Mesenchymal stem cell (in vitro differentiated cells and primary cell): ENCODE results near the gene SPG11.

Source experiments
- DNase-seq: peaks from one replicate; pipeline ENCODE4 v3.0.0-alpha.2; 2013
- H2AFZ ChIP-seq: one replicate; pipeline ENCODE4 v1.6.1; 2013; ENCODE audit warnings: low read depth, mild to moderate bottlenecking, control low read depth, inconsistent platforms, low read length, moderate library complexity
- H2AK5ac ChIP-seq: 2 replicates; pipeline ENCODE4 v1.6.1; 2013; ENCODE audit warnings: low read length, moderate library complexity, mild to moderate bottlenecking, inconsistent platforms; ENCODE audit not compliant: severe bottlenecking
- H2BK120ac ChIP-seq: one replicate; pipeline ENCODE4 v1.6.1; 2013; ENCODE audit warnings: low read depth, mild to moderate bottlenecking, inconsistent platforms, low read length, moderate library complexity
- H2BK12ac ChIP-seq, 2 experiments: one replicate each; pipeline ENCODE4 v1.6.1; 2013; ENCODE audit warnings: inconsistent platforms in 2 of 2, low read length in 2 of 2, mild to moderate bottlenecking in 2 of 2, moderate library complexity in 2 of 2, control low read depth in 1 of 2
- H2BK15ac ChIP-seq: one replicate; pipeline ENCODE4 v1.6.1; 2013; ENCODE audit warnings: mild to moderate bottlenecking, low read depth, inconsistent platforms; ENCODE audit not compliant: poor library complexity, severe bottlenecking
- H2BK5ac ChIP-seq: 2 replicates; pipeline ENCODE4 v1.6.1; 2013; ENCODE audit warnings: low read depth, mild to moderate bottlenecking, low read length, control low read depth, inconsistent platforms; ENCODE audit not compliant: poor library complexity, severe bottlenecking
- H3K14ac ChIP-seq, 2 experiments: one replicate each; pipeline ENCODE4 v1.6.1; 2013; ENCODE audit warnings: inconsistent platforms in 2 of 2, low read length in 2 of 2, control low read depth in 1 of 2, mild to moderate bottlenecking in 1 of 2, moderate library complexity in 1 of 2
- H3K18ac ChIP-seq, 2 experiments: one replicate each; pipeline ENCODE4 v1.6.1; 2013; ENCODE audit warnings: inconsistent platforms in 2 of 2, low read length in 2 of 2, control low read depth in 1 of 2, low read depth in 1 of 2, mild to moderate bottlenecking in 1 of 2
- H3K23ac ChIP-seq, 2 experiments: one replicate each; pipeline ENCODE4 v1.6.1; 2013; ENCODE audit warnings: inconsistent platforms in 2 of 2, low read length in 2 of 2, mild to moderate bottlenecking in 2 of 2, moderate library complexity in 2 of 2, control low read depth in 1 of 2
- H3K27ac ChIP-seq: 2 replicates; pipeline ENCODE4 v1.5.1; 2013; ENCODE audit warnings: mild to moderate bottlenecking, moderate library complexity, low read length, control low read depth, inconsistent platforms; ENCODE audit not compliant: poor library complexity, severe bottlenecking
- H3K27me3 ChIP-seq, 2 experiments: 2 replicates each; pipeline versions ENCODE4 v1.6.1 to v1.7.0; 2013; ENCODE audit warnings: low read length in 2 of 2, mild to moderate bottlenecking in 2 of 2, moderate library complexity in 2 of 2, control low read depth in 1 of 2, inconsistent platforms in 1 of 2; ENCODE audit not compliant: control insufficient read depth in 1 of 2, insufficient read depth in 1 of 2
- H3K36me3 ChIP-seq, 2 experiments: 2 replicates each; pipeline versions ENCODE4 v1.6.1 to v1.7.0; 2013; ENCODE audit warnings: low read length in 2 of 2, control low read depth in 1 of 2, inconsistent platforms in 1 of 2, low read depth in 1 of 2, mild to moderate bottlenecking in 1 of 2; ENCODE audit not compliant: insufficient read depth in 2 of 2, control insufficient read depth in 1 of 2
- H3K4ac ChIP-seq, 2 experiments: one replicate each; pipeline ENCODE4 v1.6.1; 2013; ENCODE audit warnings: inconsistent platforms in 2 of 2, low read length in 2 of 2, mild to moderate bottlenecking in 2 of 2, moderate library complexity in 2 of 2, control low read depth in 1 of 2, low read depth in 1 of 2
- H3K4me1 ChIP-seq: 2 replicates; pipeline ENCODE4 v1.6.1; 2013; ENCODE audit warnings: low read depth, low read length, control low read depth; ENCODE audit not compliant: control insufficient read depth, insufficient read depth
- H3K4me2 ChIP-seq: 2 replicates; pipeline ENCODE4 v1.6.1; 2013; ENCODE audit warnings: low read length, mild to moderate bottlenecking, inconsistent platforms; ENCODE audit not compliant: poor library complexity, severe bottlenecking
- H3K4me3 ChIP-seq, 2 experiments: 2 replicates each; pipeline versions ENCODE4 v1.5.1 to v1.7.0; 2013; ENCODE audit warnings: low read length in 2 of 2, mild to moderate bottlenecking in 2 of 2, control low read depth in 1 of 2, low read depth in 1 of 2; ENCODE audit not compliant: insufficient read depth in 1 of 2
- H3K79me1 ChIP-seq: replicated peaks from 2 replicates; pipeline ENCODE4 v1.6.1; 2013; ENCODE audit warnings: mild to moderate bottlenecking, control low read depth, low read length, inconsistent platforms; ENCODE audit not compliant: poor library complexity, severe bottlenecking
- H3K9ac ChIP-seq: 2 replicates; pipeline ENCODE4 v1.7.0; 2013; ENCODE audit warnings: mild to moderate bottlenecking, low read length, moderate library complexity
- H3K9me3 ChIP-seq: 2 replicates; pipeline ENCODE4 v1.7.0; 2013; ENCODE audit warnings: mild to moderate bottlenecking, low read length; ENCODE audit not compliant: control insufficient read depth
- H4K8ac ChIP-seq: one replicate; pipeline ENCODE4 v1.6.1; 2013; ENCODE audit warnings: inconsistent platforms, mild to moderate bottlenecking, low read length, moderate library complexity
- H4K91ac ChIP-seq: one replicate; pipeline ENCODE4 v1.6.1; 2013; ENCODE audit warnings: mild to moderate bottlenecking, low read length, inconsistent platforms
- WGBS: methylation state at CpG from one replicate; pipeline ENCODE4 v1.1.7; 2013; ENCODE audit warnings: mixed read lengths; 5-methylcytosine and 5-hydroxymethylcytosine counted together

The SPG11 gene

GRCh38 chr15:44606740-44607139, 56.7 kb downstream of the SPG11 start:
- no peak overlapping the region for H3K4me2 ChIP-seq
- no peak overlapping the region for H3K9ac ChIP-seq
- WGBS, result 100% methylated on average over 1 of the region's 1 CpG
- no peak overlapping the region for H3K4ac ChIP-seq
- H2AFZ ChIP-seq, result no peak overlapping the region
- no peaks in the 10 kb centered on the region for H3K4me1 ChIP-seq
- peaks cover 21 to 88% of the 10 kb centered on the region in 2 experiments for H3K36me3 ChIP-seq
- no peak overlapping the region for H2BK12ac ChIP-seq
- no peak for DNase-seq
- no peaks in the 10 kb centered on the region for H3K27me3 ChIP-seq
- no peaks in the 10 kb centered on the region for H3K79me1 ChIP-seq
- H3K4me3 ChIP-seq, result no peak overlapping the region
- no peak overlapping the region for H2AK5ac ChIP-seq
- no peak overlapping the region for H3K27ac ChIP-seq
- H4K8ac ChIP-seq, result no peak overlapping the region
- H3K18ac ChIP-seq, result no peak overlapping the region
- no peak overlapping the region for H3K14ac ChIP-seq
- H2BK5ac ChIP-seq, result no peak overlapping the region
- no peak overlapping the region for H3K23ac ChIP-seq
- H2BK120ac ChIP-seq, result no peak overlapping the region
- no peak overlapping the region for H2BK15ac ChIP-seq
- H4K91ac ChIP-seq, result no peak overlapping the region
- H3K9me3 ChIP-seq, result no peaks in the 10 kb centered on the region

- WGBS, result 95% methylated on average over 2 of the region's 2 CpGs
- Histone ChIP-seq H3K36me3 (peaks cover 20 to 97% of the 10 kb centered on the region in 2 experiments), H3K9ac (no peak overlapping the region)
Measured at GRCh38 chr15:44603126-44603525, 60.3 kb downstream of the SPG11 start.

GRCh38 chr15:44598892-44599291, 64.6 kb downstream of the SPG11 start:
- Histone ChIP-seq H4K8ac (no peak overlapping the region), H2BK12ac (no peak overlapping the region), H2BK15ac (no peak overlapping the region), H3K4me3 (no peak overlapping the region), H3K9me3 (no peaks in the 10 kb centered on the region), H2BK5ac (no peak overlapping the region), H4K91ac (no peak overlapping the region), H3K4ac (no peak overlapping the region), H3K14ac (no peak overlapping the region), H2BK120ac (no peak overlapping the region), H3K27me3 (no peaks in the 10 kb centered on the region), H3K9ac (no peak overlapping the region), H3K79me1 (peaks cover 3% of the 10 kb centered on the region), H3K18ac (no peak overlapping the region), H3K27ac (no peak overlapping the region), H2AFZ (no peak overlapping the region), H3K23ac (no peak overlapping the region), H3K36me3 (peaks cover 27 to 93% of the 10 kb centered on the region in 2 experiments), H3K4me2 (no peak overlapping the region), H3K4me1 (no peaks in the 10 kb centered on the region), H2AK5ac (no peak overlapping the region)
- DNase-seq, result peak; percentile 51
- WGBS, result 90% methylated on average over 3 of the region's 5 CpGs

More at GRCh38 chr15:44603126-44603525, 60.3 kb downstream of the SPG11 start:
- H3K9me3 ChIP-seq, result no peaks in the 10 kb centered on the region
- H3K27me3 ChIP-seq, result no peaks in the 10 kb centered on the region
- no peak overlapping the region for H2AFZ ChIP-seq
- no peak overlapping the region for H2AK5ac ChIP-seq
- no peak for DNase-seq
- no peak overlapping the region for H3K4me2 ChIP-seq
- no peaks in the 10 kb centered on the region for H3K79me1 ChIP-seq
- no peak overlapping the region for H3K4me3 ChIP-seq
- H2BK120ac ChIP-seq, result no peak overlapping the region
- H3K18ac ChIP-seq, result no peak overlapping the region
- no peak overlapping the region for H4K91ac ChIP-seq
- H2BK5ac ChIP-seq, result no peak overlapping the region
- no peaks in the 10 kb centered on the region for H3K4me1 ChIP-seq
- no peak overlapping the region for H2BK12ac ChIP-seq
- no peak overlapping the region for H3K27ac ChIP-seq
- H3K14ac ChIP-seq, result no peak overlapping the region
- no peak overlapping the region for H3K23ac ChIP-seq
- H4K8ac ChIP-seq, result no peak overlapping the region
- H2BK15ac ChIP-seq, result no peak overlapping the region
- H3K4ac ChIP-seq, result no peak overlapping the region

- no peak overlapping the region for H3K4ac ChIP-seq
- H2BK120ac ChIP-seq, result no peak overlapping the region
- no peaks in the 10 kb centered on the region for H3K4me1 ChIP-seq
- H3K14ac ChIP-seq, result no peak overlapping the region
- H2BK5ac ChIP-seq, result no peak overlapping the region
- H2AFZ ChIP-seq, result no peak overlapping the region
- H3K4me2 ChIP-seq, result no peak overlapping the region
- H3K23ac ChIP-seq, result no peak overlapping the region
- no peaks in the 10 kb centered on the region for H3K27me3 ChIP-seq
- no CpG with 5 or more reads among the region's 1 CpG for WGBS
- no peak overlapping the region for H2BK12ac ChIP-seq
- H3K9ac ChIP-seq, result no peak overlapping the region
- H3K9me3 ChIP-seq, result no peaks in the 10 kb centered on the region
- peaks cover 34 to 93% of the 10 kb centered on the region in 2 experiments for H3K36me3 ChIP-seq
- no peak overlapping the region for H3K27ac ChIP-seq
- H3K18ac ChIP-seq, result no peak overlapping the region
- H3K79me1 ChIP-seq, result peaks cover 5% of the 10 kb centered on the region
- no peak overlapping the region for H3K4me3 ChIP-seq
- no peak overlapping the region for H2AK5ac ChIP-seq
- no peak overlapping the region for H4K8ac ChIP-seq
- H2BK15ac ChIP-seq, result no peak overlapping the region
- no peak for DNase-seq
- no peak overlapping the region for H4K91ac ChIP-seq
Measured at GRCh38 chr15:44598066-44598465, 65.4 kb downstream of the SPG11 start.
